Astrocyte (in vitro differentiated cells and primary cell): ENCODE data around the gene CTNND2. TPM values are rescaled to one million over a fixed set of nuclear protein-coding genes. Genes with fewer than 3 reads are reported as not detected.

ENCODE experiments used
- DNase-seq: peaks from one replicate; pipeline ENCODE4 v3.0.0-alpha.2; 2010; ENCODE audit warnings: low read depth
- FAIRE-seq: peaks from 2 replicates; lab custom pipeline; 2011; peaks lifted over from hg19 to GRCh38; lab: Jason Lieb, UNC
- H2AFZ ChIP-seq: 2 replicates; pipeline ENCODE4 v1.6.0; 2012; ENCODE audit warnings: low read depth, low read length, inconsistent platforms
- H3K27ac ChIP-seq: 2 replicates; pipeline ENCODE4 v1.5.1; 2011; ENCODE audit warnings: low read depth, low read length, inconsistent platforms
- H3K27me3 ChIP-seq: 2 replicates; pipeline ENCODE4 v1.6.0; 2011; ENCODE audit warnings: low read length, inconsistent platforms; ENCODE audit not compliant: insufficient read depth
- H3K36me3 ChIP-seq: 2 replicates; pipeline ENCODE4 v1.5.1; 2011; ENCODE audit warnings: low read length, inconsistent platforms; ENCODE audit not compliant: insufficient read depth
- H3K4me1 ChIP-seq: 2 replicates; pipeline ENCODE4 v1.5.1; 2011; ENCODE audit warnings: low read length, inconsistent platforms; ENCODE audit not compliant: insufficient read depth
- H3K4me2 ChIP-seq: 2 replicates; pipeline ENCODE4 v1.6.0; 2012; ENCODE audit warnings: low read length, inconsistent platforms
- H3K4me3 ChIP-seq: 2 replicates; pipeline ENCODE4 v1.5.1; 2011; ENCODE audit warnings: low read depth, mild to moderate bottlenecking, low read length, inconsistent platforms; ENCODE audit not compliant: insufficient read depth
- H3K79me2 ChIP-seq: 2 replicates; pipeline ENCODE4 v1.6.0; 2012; ENCODE audit warnings: mild to moderate bottlenecking, low read length, inconsistent platforms; ENCODE audit not compliant: insufficient read depth
- H3K9ac ChIP-seq: 2 replicates; pipeline ENCODE4 v1.6.0; 2012; ENCODE audit warnings: mild to moderate bottlenecking, low read length, inconsistent platforms
- H3K9me3 ChIP-seq: 2 replicates; pipeline ENCODE4 v1.5.1; 2012; ENCODE audit warnings: low read depth, mild to moderate bottlenecking, low read length, inconsistent platforms; ENCODE audit not compliant: insufficient read depth
- H4K20me1 ChIP-seq: 2 replicates; pipeline ENCODE4 v1.6.0; 2012; ENCODE audit warnings: low read length, inconsistent platforms; ENCODE audit not compliant: insufficient read depth
- H3K27ac Mint-ChIP-seq: one replicate; pipeline ENCODE4 v1.8.0; 2021; ENCODE audit warnings: mild to moderate bottlenecking, mixed read lengths; ENCODE audit not compliant: unreplicated experiment
- H3K27me3 Mint-ChIP-seq: one replicate; pipeline ENCODE4 v1.8.0; 2021; ENCODE audit warnings: low read depth, mixed read lengths; ENCODE audit not compliant: unreplicated experiment
- H3K36me3 Mint-ChIP-seq: one replicate; pipeline ENCODE4 v1.8.0; 2021; ENCODE audit warnings: low read depth, mixed read lengths; ENCODE audit not compliant: unreplicated experiment
- H3K4me1 Mint-ChIP-seq: one replicate; pipeline ENCODE4 v1.8.0; 2021; ENCODE audit warnings: low read depth, mixed read lengths; ENCODE audit not compliant: unreplicated experiment
- H3K4me3 Mint-ChIP-seq: one replicate; pipeline ENCODE4 v1.8.0; 2021; ENCODE audit warnings: mild to moderate bottlenecking, moderate library complexity, mixed read lengths; ENCODE audit not compliant: unreplicated experiment
- H3K9me3 Mint-ChIP-seq: one replicate; pipeline ENCODE4 v1.8.0; 2021; ENCODE audit warnings: mild to moderate bottlenecking, mixed read lengths; ENCODE audit not compliant: unreplicated experiment
- CTCF ChIP-seq: IDR thresholded peaks from 2 replicates; pipeline ENCODE4 v1.5.1; 2011; ENCODE audit warnings: low read depth, mild to moderate bottlenecking, inconsistent platforms, low read length, moderate library complexity; ENCODE audit not compliant: insufficient read depth
- EZH2 ChIP-seq: IDR thresholded peaks from 2 replicates; pipeline ENCODE4 v1.6.1; 2012; ENCODE audit warnings: mild to moderate bottlenecking, low read length, inconsistent platforms; ENCODE audit not compliant: insufficient read depth
- total RNA-seq: library from RNA; stranded (reverse); gene quantifications from 2 replicates; pipeline ENCODE4 v1.2.1, GENCODE V29; 2021

CTNND2 gene
- total RNA-seq, 1 donor from 2014 or later = 4.5 TPM

- H2AFZ ChIP-seq = no peak overlapping the region
- H3K9me3 ChIP-seq = no peaks in the 10 kb centered on the region
- H3K4me2 ChIP-seq = no peak overlapping the region
- no peak overlapping the region for H3K27ac ChIP-seq
- DNase-seq = no peak
- no peaks in the 10 kb centered on the region for H3K9me3 Mint-ChIP-seq
- H4K20me1 ChIP-seq = no peaks in the 10 kb centered on the region
- no peak overlapping the region for H3K4me3 Mint-ChIP-seq
- H3K27me3 Mint-ChIP-seq = peaks cover 50% of the 10 kb centered on the region
- no peak for FAIRE-seq
- peaks cover 1% of the 10 kb centered on the region for H3K4me1 Mint-ChIP-seq
- H3K9ac ChIP-seq = no peak overlapping the region
- H3K4me3 ChIP-seq = no peak overlapping the region
- no peaks in the 10 kb centered on the region for H3K36me3 Mint-ChIP-seq
- no peaks in the 10 kb centered on the region for H3K4me1 ChIP-seq
- H3K36me3 ChIP-seq = no peaks in the 10 kb centered on the region
- H3K27me3 ChIP-seq = no peaks in the 10 kb centered on the region
- TF ChIP-seq CTCF = no peak
- H3K79me2 ChIP-seq = no peaks in the 10 kb centered on the region
- no peak overlapping the region for H3K27ac Mint-ChIP-seq
These were observed 916.8 kb downstream of the CTNND2 start for GRCh38 chr5:10987276-10987924.

GRCh38 chr5:10985721-10986110, 918.5 kb downstream of the CTNND2 start:
- DNase-seq (no peak), FAIRE-seq (no peak)
- H3K4me1 Mint-ChIP-seq = peaks cover 1% of the 10 kb centered on the region
- no peaks in the 10 kb centered on the region for H3K36me3 Mint-ChIP-seq
- H4K20me1 ChIP-seq = no peaks in the 10 kb centered on the region
- H3K9ac ChIP-seq = no peak overlapping the region
- TF ChIP-seq EZH2 = no peak
- TF ChIP-seq CTCF = no peak
- no peak overlapping the region for H2AFZ ChIP-seq
- no peak overlapping the region for H3K27ac ChIP-seq
- no peaks in the 10 kb centered on the region for H3K4me1 ChIP-seq
- H3K27ac Mint-ChIP-seq = no peak overlapping the region
- H3K4me2 ChIP-seq = no peak overlapping the region
- no peak overlapping the region for H3K4me3 ChIP-seq
- no peaks in the 10 kb centered on the region for H3K27me3 ChIP-seq
- H3K79me2 ChIP-seq = no peaks in the 10 kb centered on the region
- no peaks in the 10 kb centered on the region for H3K9me3 ChIP-seq
- no peaks in the 10 kb centered on the region for H3K36me3 ChIP-seq
- H3K4me3 Mint-ChIP-seq = no peak overlapping the region
- H3K27me3 Mint-ChIP-seq = peaks cover 60% of the 10 kb centered on the region
- no peaks in the 10 kb centered on the region for H3K9me3 Mint-ChIP-seq

GRCh38 chr5:10985091-10985720, 919.0 kb downstream of the CTNND2 start:
- TF ChIP-seq CTCF (no peak), EZH2 (no peak)
- Mint-ChIP-seq H3K27ac (no peak overlapping the region), H3K4me1 (peaks cover 1% of the 10 kb centered on the region), H3K4me3 (no peak overlapping the region), H3K36me3 (no peaks in the 10 kb centered on the region), H3K9me3 (peaks cover under 1% of the 10 kb centered on the region), H3K27me3 (peaks cover 59% of the 10 kb centered on the region)
- no peak overlapping the region for H3K4me2 ChIP-seq
- no peaks in the 10 kb centered on the region for H4K20me1 ChIP-seq
- no peak for FAIRE-seq
- no peak overlapping the region for H3K27ac ChIP-seq
- no peaks in the 10 kb centered on the region for H3K79me2 ChIP-seq
- H3K4me3 ChIP-seq = no peak overlapping the region
- H3K9ac ChIP-seq = no peak overlapping the region
- no peaks in the 10 kb centered on the region for H3K36me3 ChIP-seq
- H2AFZ ChIP-seq = no peak overlapping the region
- DNase-seq = no peak
- H3K27me3 ChIP-seq = no peaks in the 10 kb centered on the region
- H3K4me1 ChIP-seq = no peaks in the 10 kb centered on the region
- no peaks in the 10 kb centered on the region for H3K9me3 ChIP-seq
